Measurements from ENCODE around the gene LIPK. TPM values are rescaled to one million over a fixed set of nuclear protein-coding genes. Genes with fewer than 3 reads are reported as not detected.
A peak's percentile ranks its signal among the peaks of the same experiment; 100 is the strongest.
"Not testable (repeated sequence)": the region's sequence is repeated elsewhere in the genome, so short reads cannot be mapped to it uniquely, and the experiment has no call there.

Gene LIPK, protein sequence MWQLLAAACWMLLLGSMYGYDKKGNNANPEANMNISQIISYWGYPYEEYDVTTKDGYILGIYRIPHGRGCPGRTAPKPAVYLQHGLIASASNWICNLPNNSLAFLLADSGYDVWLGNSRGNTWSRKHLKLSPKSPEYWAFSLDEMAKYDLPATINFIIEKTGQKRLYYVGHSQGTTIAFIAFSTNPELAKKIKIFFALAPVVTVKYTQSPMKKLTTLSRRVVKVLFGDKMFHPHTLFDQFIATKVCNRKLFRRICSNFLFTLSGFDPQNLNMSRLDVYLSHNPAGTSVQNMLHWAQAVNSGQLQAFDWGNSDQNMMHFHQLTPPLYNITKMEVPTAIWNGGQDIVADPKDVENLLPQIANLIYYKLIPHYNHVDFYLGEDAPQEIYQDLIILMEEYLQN
- not detected in 2 replicates for total RNA-seq (2014; rRNA removed; shearing (Covaris generic))
- polyA plus RNA-seq (2015; cell fraction: cytosol; rRNA removed), result not detected in 2 replicates
- polyA plus RNA-seq (2015; cell fraction: nucleus; rRNA removed), result not detected in 2 replicates

DNA sequence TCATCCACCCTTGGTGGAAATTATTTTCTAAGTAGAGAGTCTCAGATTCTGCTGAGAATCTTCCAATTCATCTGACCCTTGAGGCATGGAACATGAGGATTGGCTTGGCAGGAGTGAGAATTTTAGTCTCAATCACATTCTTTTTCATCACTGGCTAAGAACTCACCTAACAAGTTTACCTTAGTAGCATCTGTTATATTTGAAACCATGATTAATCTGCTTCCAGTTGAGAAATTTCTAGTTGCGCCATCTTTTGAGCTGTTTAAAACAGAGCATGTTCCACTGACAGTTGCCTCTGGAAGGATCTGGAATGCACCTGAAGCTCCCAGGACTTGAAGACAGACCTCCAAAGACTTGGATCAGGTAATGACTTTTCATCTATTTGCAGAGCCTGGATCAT, at the start of gene LIPK:
TSS of gene LIPK (plus strand) at position 292 of the 400 bp plus-strand sequence. CDS start 18,295 bp downstream, outside the sequence.
- no peak for DNase-seq (ENCODE audit: low read depth)

DNA sequence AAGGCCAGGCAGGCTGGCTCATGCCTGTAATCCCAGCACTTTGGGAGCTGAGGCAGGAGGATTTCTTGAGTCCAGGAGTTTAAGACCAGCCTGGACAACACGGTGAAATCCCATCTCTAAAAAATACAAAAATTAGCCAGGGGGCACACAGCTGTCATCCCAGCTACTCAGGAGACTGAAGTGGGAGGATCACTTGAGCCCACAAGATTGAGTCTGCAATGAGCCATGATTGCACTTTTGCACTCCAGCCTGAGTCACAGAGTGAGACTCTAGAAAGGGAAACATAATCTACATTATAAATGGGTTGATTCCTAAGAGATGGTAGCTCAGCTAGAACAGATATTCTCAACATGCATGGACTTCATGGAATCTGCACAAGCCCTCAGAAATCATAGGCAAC, 48.1 kb upstream of the LIPK start:
- peak; percentile 47 for DNase-seq (ENCODE audit: low read depth)

DNA sequence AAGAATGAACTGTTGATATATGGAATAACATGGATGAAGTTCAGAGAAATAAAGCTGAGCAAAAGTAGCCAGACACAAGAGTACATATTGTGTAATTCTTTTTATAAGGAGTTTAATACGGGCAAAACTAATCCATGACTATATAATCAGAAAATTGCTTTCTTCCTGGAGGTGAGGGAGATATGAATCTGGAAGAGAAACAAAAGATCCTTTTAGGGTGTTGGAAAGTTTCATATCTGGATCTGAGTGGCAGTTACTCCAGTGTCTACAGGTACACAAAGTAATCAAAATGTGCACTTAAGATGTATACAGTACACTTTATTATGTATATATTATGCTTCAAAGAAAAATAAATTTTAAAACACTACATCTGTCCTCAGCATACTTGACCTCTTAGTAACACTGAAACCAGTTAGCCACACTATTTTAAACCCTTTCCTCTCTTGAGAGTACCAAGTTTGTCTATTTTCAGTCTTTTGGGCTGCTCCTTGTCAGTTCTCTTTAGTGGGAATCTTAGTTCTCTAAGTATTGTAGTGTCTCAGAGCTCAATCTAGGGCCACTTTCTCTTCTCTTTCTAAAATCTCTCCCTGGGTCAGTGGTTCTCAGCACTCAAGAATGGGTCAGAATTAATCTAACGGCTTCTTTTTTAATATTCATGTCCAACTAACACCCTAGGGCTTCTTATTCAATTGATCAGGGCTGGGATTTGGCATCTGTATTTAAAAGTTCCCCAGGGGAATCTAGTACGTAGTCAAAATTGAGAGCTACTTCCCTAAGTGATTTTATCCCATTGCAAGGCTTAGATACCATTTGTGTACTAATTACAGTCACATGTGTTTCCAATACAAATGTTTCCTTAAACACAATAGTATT, 46.1 kb upstream of the LIPK start:
- no peak for DNase-seq (ENCODE audit: low read depth)

DNA sequence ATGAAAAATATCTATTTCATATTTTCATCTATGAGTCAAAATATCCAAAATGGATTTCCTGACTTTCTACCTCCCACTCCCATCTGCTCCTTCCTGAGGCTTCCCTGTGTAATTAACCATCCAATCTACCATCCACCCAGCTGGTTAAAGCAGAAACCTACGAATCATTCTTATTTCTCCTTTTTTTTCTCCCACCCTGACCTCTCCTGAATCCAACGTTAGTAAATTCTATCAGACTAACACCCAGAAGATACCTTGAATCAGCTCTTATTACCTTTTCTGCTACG, 45.5 kb upstream of the LIPK start:
- DNase-seq (ENCODE audit: low read depth), result no peak

DNA sequence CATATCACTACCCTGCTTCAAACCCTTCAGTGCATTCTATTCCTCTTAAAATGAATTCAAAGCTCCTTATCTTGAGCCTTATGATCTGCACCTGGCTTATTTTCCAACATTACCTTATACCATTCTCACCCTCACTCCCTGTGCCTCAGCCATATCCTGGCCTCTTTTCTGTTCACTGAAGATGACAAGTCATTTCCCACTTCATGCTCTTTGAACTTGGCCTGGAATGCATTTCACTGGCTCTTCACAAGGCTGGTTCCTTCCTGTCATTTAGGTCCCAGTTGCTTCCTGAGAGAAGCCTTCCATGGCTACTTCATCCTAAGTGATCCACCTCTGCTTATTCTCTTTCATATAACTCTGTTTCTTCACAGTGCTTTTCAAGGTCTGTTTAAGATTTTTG, 45.0 kb upstream of the LIPK start:
- DNase-seq (ENCODE audit: low read depth), result peak; percentile 23

DNA sequence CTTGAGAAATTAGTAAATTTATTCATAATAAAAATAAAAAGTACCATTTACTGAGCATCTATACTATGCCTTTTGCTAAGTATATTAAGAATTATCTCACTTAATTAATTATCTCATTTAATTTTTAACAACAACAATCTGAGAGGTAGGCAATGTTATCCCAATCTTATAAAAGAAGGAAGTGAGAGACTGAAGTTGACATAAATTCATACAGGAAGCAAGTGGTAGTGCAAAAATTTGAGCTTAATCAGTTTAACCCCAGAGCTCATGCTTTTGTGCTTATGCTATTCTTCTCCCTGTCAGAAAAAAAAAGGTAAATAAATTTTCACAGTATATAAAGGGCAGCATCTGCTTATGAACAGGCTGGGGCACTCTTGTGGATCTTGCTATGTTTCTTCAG, 44.5 kb upstream of the LIPK start:
- DNase-seq (ENCODE audit: low read depth), result no peak

DNA sequence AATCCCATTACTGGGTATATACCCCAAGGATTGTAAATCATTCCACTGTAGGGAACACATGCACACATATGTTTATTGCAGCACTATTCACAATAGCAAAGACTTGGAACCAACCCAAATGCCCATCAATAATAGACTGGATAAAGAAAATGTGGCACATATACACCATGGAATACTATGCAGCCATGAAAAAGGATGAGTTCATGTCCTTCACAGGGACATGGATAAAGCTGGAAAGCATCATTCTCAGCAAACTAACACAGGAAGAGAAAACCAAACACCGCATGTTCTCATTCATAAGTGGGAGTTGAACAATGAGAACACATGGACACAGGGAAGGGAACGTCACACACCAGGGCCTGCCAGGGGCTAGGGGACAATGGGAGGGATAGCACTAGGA, 42.9 kb upstream of the LIPK start:
- DNase-seq (ENCODE audit: low read depth), result not testable (repeated sequence)

DNA sequence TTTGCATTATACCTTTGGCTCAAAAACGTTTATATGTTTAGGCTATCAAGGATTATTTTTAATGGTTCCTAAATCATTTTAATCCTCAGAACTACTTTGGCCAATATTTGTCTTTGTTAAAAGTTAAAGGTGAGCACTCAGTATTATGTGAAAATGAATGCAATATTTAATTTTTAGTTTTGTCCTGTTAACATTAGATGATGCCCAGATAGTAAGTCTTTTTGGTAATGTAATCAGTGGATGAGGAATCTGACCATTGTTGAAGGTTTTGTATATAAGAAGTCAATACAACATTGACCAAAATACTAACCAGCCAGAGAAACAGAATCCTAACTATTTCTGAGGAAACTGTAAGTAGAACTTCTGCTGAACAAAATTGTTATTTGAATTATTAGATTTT, 41.9 kb upstream of the LIPK start, which contains the start of gene LIPF:
TSS of gene LIPF (plus strand) at position 301 of the 400 bp plus-strand sequence. CDS start 2,856 bp downstream, outside the sequence.
- DNase-seq (ENCODE audit: low read depth), result no peak

DNA sequence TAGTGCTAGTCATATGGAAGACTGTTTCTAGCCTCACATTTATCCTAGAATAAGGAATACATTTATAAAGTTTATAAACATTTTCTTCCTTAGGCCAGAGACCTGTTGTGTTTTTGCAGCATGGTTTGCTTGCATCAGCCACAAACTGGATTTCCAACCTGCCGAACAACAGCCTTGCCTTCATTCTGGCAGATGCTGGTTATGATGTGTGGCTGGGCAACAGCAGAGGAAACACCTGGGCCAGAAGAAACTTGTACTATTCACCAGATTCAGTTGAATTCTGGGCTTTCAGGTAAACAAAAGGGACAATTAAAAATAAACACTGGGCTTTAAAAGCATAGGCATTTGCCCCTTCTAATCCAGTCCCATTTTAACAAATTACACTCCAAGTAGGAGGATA, 37.6 kb upstream of the LIPK start:
- no peak for DNase-seq (ENCODE audit: low read depth)

DNA sequence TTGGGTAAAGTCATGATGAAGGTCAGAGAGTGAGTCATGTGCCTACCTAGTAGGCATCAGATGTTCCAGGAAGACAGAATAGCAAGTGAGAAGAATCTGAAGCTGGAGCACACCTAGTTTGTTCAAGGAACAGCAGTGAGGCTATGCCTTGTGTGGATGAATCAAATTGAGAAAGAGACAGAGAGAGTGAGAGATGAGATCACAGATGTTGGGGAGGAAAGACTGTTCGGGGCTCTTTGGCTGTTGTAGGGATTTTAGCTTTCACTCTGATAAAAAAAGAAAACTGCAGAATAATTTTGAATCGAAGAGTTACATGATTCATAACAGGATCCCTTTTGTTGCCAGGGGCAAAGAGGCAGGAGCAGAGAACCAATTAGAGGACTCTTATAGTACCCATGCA, 35.6 kb upstream of the LIPK start:
- DNase-seq (ENCODE audit: low read depth), result no peak

DNA sequence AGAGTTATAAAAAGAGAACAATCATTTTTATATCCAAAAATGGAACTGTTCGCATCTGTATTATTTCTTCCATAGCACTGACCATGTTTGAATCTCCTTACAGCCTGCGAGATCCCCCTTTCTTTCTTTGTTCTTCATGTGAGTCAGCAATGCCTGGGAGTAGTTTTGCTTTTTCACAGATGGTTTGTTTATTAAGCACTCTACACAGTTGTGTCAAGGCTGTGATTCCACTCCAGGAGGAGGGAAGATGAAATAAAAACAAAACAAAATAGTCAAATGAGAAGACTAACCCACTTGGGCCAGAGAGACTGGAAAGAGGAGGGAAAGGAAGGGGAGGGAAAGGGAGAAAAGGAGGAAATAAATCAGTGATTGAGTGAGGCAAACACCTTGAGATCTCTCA, 34.0 kb upstream of the LIPK start:
- no peak for DNase-seq (ENCODE audit: low read depth)

DNA sequence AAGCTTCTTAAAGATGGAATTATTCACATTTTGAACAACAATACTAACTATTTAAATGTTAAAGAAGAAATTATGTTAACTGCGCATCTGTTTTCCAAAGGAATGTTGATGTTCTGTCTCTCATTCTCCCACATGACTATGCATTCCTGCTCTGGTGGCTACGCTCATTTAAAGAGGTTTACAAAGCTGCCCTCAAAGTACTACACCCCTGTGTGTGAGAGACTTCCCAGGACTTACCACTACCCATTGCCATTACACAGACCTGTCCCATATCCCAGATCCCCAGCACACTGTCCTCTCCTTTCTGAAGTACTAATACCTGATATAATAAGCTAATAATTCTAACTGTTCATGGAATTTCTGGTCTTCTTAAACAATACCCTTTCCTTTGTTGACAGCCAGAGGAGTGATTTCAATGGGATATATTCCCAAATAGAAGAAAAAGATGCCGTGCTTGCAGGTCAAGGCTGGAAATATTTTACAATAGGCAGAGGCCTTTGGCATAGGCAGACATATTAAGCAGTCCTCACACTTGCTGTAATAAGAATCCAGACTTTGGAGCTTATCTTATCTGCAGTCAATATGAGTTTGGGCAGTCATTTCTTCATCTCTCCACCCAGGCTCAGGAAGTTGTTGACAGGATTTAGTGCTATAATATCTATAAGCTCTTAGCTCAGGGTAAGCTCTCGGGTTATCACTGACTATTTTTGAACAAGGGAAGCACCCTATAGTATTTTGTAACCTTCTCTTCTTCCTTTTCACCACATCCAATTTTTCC, 29.6 kb upstream of the LIPK start:
- DNase-seq (ENCODE audit: low read depth), result no peak

DNA sequence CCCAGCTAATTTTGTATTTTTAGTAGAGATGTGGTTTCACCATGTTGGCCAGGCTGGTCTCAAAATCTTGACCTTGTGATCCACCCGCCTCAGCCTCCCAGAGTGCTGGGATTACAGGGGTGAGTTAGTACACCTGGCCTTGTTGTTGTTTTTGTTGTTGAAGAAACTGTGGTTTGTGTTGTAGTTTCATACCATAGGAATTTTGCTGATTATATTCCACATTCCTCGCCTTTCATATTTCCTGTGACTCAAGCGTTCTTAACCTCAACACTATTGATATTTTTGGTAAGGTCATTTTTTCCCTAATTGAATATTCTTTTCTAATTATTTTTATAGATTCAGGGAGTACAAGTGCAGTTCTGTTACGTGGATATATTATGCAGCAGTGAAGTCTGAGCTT, 25.1 kb upstream of the LIPK start:
- no peak for DNase-seq (ENCODE audit: low read depth)

DNA sequence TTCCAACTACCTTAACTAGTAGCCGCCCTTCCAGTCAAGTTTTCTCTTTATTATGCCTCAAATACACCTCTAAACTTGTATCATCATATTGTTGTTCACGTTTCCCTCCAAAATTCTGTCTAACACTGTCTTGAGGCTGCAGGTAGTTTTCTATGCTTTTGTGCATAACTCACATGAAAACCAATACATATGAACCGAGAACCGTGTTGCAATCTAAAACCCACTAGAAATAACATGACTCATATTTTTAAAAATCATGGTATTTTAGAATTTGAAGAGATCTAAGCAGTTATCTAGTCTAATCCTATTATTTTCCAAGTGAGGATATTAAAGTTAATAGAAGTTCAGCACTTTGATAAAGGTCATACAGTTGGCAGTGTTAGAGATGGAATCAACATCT, 23.6 kb upstream of the LIPK start:
- no peak for DNase-seq (ENCODE audit: low read depth)

DNA sequence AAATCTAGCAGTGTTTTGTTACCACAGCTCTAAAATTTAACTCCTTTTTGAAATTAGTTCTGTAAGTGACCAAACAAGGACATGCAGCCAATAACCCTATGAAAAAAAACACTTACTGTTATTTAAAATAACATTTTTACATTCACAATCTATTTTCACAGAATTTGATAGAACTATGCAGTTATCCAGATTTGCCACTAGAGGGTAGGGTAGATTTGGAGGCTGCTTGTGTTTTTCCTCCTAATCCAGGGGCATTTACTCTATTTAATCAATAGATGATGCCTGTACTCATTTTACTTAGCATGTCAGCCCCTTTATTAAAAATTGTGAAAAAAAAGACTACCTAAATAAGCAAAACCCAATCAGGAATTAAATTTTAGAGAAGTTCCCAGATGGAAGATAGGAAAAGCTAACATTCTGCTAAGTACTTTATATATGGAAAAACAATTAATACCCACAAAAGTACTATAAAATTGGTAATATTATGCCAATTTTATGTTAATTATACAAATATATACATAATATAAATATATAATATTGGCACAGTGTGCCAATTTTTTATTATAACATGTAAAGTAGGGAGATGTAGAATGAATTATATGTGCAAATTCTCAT, 18.1 kb upstream of the LIPK start:
- DNase-seq (ENCODE audit: low read depth), result peak; percentile 8

DNA sequence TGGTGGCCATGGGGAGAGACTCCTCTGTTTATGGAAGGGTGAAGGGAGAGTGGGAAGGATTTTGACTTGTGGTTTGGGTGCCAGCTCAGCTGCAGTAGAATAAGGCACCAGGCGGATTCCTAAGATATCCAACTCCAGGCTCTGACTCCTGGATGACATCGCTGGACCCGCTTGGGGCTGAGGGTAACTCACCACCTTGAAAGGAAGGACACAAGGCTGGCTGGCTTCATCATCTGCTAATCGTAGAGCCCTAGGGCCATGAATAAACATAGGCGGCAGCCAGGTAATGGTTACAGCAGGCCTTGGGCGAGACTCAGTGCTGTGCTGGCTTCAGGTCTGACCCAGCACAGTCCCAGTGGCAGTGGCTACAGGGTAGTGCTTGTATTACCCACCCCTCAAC, 16.7 kb upstream of the LIPK start:
- no peak for DNase-seq (ENCODE audit: low read depth)

DNA sequence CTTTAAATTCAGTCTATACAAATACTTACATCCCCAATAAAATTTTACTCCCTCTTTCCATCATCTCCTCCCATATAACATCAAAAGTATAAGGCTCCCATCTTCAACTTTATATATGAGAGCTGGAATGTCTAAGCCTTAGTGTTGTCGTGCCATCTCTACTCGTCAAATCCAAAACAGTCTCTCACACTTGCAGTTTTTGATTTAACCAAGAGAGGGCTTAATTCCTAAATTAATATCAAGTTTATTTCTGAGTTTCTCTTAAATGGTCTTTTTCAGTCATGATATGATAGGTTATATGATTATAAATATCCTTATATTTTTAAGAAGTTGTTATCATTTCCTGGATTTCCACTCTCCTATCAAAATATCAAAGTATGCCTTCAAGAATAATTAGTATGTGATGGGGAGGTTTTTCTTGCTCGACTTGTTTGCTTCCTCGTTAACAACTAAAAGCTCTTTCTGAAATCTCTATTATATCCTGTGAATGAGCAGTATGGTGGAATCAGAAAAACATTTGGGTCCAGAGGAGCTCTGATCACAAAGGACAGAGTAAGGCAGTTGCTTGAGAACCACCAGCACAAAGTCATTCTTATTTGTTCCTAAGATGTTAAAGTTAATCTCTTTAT, 12.5 kb upstream of the LIPK start:
- no peak for DNase-seq (ENCODE audit: low read depth)

DNA sequence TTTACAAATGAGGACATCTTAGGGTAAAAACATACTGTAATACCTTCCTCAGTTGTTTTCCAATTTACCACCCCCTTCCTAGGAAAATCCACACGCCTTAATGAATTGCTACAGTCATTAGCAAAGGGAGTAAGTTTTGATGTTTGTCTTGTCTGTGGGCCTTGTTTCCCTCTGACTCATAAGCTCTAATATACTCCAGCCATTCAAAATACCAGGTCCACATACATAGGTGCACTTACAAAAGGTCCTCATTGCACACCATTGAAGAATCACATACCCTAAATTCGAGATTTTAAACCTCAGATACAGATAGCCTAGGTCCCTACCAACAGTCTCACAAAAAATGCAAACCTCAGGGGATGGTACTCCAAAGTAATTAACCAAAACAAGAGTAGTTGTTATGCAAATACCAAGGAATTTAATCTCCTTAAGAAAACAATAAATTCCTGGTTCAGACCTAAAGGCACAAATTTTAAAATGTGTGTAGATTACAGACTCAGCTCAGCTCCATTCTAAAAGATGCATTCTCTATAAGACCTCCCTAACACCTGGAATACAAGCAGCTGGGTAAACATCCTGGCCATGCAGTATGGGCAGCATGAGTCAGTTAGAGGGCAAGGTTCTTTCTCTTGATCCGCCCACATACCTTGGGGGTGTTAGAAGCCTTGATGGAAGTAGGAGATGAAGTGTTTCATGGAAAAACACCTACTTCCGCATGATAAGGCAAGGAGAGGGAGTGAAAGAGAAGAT, 3.0 kb upstream of the LIPK start:
- peak; percentile 92 for DNase-seq (ENCODE audit: low read depth)

DNA sequence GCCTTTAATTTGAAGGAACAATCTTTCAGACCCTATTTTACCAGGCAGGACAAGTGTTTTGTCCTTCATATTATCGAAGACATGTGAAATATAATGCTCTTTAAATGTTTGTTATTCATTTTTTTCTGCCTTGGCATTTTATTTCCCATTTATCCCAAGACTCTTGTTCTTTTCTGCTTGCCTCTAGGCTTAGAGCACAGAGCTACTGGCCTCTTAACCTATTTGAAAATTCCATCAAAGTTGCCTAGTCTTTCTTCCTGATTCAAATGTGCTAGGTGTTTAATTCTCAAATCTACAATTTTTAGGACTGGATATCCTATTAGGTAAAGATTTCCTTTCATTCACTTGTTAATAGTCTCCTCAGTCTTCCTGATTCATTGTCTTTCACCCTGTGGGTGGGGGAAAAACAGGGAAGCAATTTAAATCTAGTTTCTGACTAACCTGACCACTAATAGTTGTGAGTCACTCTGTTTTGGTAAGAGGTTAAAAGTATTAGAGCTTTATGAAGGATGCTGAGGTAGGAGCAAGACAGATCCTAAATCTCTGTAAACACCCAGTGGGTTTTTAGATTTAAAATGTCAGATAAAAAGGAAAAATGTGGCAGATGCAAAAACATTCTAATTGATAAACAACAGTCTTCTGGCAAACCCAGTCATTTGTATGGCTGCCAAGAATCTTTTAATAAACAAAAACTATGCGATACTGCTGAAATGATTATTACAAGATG, 1.5 kb downstream of the LIPK start:
- peak; percentile 87 for DNase-seq (ENCODE audit: low read depth)
